ENCODE results near the gene GNL2. TPM values are rescaled to one million over a fixed set of nuclear protein-coding genes. Genes with fewer than 3 reads are reported as not detected.
"Not testable (repeated sequence)": the region's sequence is repeated elsewhere in the genome, so short reads cannot be mapped to it uniquely, and the experiment has no call there.

GNL2 gene
- total RNA-seq, 1 donor from 2014 or later, result 44.4 TPM

GRCh38 chr1:37561133-37562132 lies 34.3 kb downstream of the GNL2 start:
- FAIRE-seq (no peak), DNase-seq (ENCODE audit: low spot score in 2 of 2) (no peak)

GRCh38 chr1:37560401-37561132 lies 35.2 kb downstream of the GNL2 start:
- FAIRE-seq, result no peak
- no peak for DNase-seq (ENCODE audit: low spot score in 2 of 2)

GRCh38 chr1:37559957-37560379 lies 35.8 kb downstream of the GNL2 start:
- not testable (repeated sequence) for FAIRE-seq; DNase-seq (ENCODE audit: low spot score in 2 of 2)

GRCh38 chr1:37559080-37559479 lies 36.7 kb downstream of the GNL2 start:
- FAIRE-seq, result no peak
- DNase-seq (ENCODE audit: low spot score in 2 of 2), result no peak

- DNase-seq (ENCODE audit: low spot score in 2 of 2) (no peak), FAIRE-seq (no peak)
Measured at GRCh38 chr1:37558411-37558810, 37.3 kb downstream of the GNL2 start.

- no peak for DNase-seq (ENCODE audit: low spot score in 2 of 2)
- no peak for FAIRE-seq
Measured at GRCh38 chr1:37557402-37557801, 38.3 kb downstream of the GNL2 start.

GRCh38 chr1:37556712-37557196 lies 39.0 kb downstream of the GNL2 start, which contains the start of gene DNALI1:
Gene DNALI1 (plus strand): TSS chr1:37556940. CDS start chr1:37556995, 55 bp downstream.
- DNase-seq (ENCODE audit: low spot score in 2 of 2), result peak; percentile 65 to 91
- no peak for FAIRE-seq

GRCh38 chr1:37553927-37554808 lies 41.6 kb downstream of the GNL2 start, which contains the start of gene SNIP1:
Gene SNIP1 (minus strand): TSS chr1:37554293. CDS start chr1:37554229, 64 bp downstream.
- FAIRE-seq (no peak), DNase-seq (ENCODE audit: low spot score in 2 of 2) (peak; percentile 97 to 98)

GRCh38 chr1:37553598-37553926 lies 42.2 kb downstream of the GNL2 start:
- FAIRE-seq (no peak), DNase-seq (ENCODE audit: low spot score in 2 of 2) (no peak)

GRCh38 chr1:37549341-37549740 lies 46.4 kb downstream of the GNL2 start:
- FAIRE-seq, result no peak
- no peak for DNase-seq (ENCODE audit: low spot score in 2 of 2)

- DNase-seq (ENCODE audit: low spot score in 2 of 2), result no peak
- FAIRE-seq, result no peak
Measured at GRCh38 chr1:37545019-37545418, 50.7 kb downstream of the GNL2 start.

GRCh38 chr1:37544530-37544929 lies 51.2 kb downstream of the GNL2 start:
- FAIRE-seq, result no peak

GRCh38 chr1:37540036-37540785 lies 55.5 kb downstream of the GNL2 start:
- DNase-seq (ENCODE audit: low spot score in 2 of 2) (no peak), FAIRE-seq (no peak)

More at GRCh38 chr1:37544530-37544929, 51.2 kb downstream of the GNL2 start:
- no peak for DNase-seq (ENCODE audit: low spot score in 2 of 2)

GRCh38 chr1:37539154-37539553 lies 56.6 kb downstream of the GNL2 start:
- FAIRE-seq; DNase-seq (ENCODE audit: low spot score in 2 of 2): not testable (repeated sequence)

GRCh38 chr1:37537378-37537777 lies 58.4 kb downstream of the GNL2 start:
- no peak for FAIRE-seq

GRCh38 chr1:37533317-37534093 lies 62.2 kb downstream of the GNL2 start:
- FAIRE-seq (no peak), DNase-seq (ENCODE audit: low spot score in 2 of 2) (no peak)

More at GRCh38 chr1:37537378-37537777, 58.4 kb downstream of the GNL2 start:
- no peak for DNase-seq (ENCODE audit: low spot score in 2 of 2)

GRCh38 chr1:37532418-37533156 lies 63.1 kb downstream of the GNL2 start:
- not testable (repeated sequence) for FAIRE-seq; DNase-seq (ENCODE audit: low spot score in 2 of 2)

- FAIRE-seq; DNase-seq (ENCODE audit: low spot score in 2 of 2): not testable (repeated sequence)
Measured at GRCh38 chr1:37529888-37530287, 65.8 kb downstream of the GNL2 start.

Measured in frontal cortex (tissue), 4 donors.